ENCODE results near the gene EXTL1.

The EXTL1 gene

DNA sequence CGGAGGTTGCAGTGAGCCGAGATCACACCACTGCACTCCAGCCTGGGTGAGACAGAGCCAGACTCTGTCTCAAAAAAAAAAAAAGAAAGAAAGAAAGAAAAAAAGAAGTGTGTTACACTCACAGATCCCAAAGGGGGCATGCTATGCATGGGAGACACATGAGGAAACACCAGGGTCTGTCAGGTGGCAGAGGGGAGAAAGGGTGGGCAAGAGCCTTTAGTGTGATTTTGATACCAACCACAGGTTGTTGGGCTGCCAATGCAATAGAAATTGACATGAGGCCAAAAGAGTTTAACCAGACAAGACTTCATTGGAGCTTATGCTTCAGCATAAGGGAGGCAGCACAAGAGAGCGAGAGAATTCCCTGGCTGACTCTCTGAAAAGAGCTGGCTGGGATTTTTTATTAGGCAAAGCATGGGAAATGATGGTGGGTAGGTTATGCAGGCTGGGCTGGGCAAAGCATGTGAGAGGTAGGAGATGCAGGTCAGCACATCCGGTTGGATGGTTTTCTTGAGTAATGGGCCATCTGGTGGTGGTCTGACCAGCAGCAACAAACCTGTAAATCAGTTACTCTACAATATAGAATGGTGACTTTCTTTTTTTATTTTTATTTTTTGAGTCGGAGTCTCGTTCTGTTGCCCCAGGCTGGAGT is 11.7 kb upstream of the EXTL1 start:
- H3K4me3 ChIP-seq (replicated peaks in 1 of 2; ENCODE audit: low read depth in 2 of 2, low read length in 2 of 2), result no peak overlapping the region
- peak in 1 of 2 donors; percentile 18 for DNase-seq (ENCODE audit: low read depth in 2 of 2)
- TF ChIP-seq, protein P1, sequence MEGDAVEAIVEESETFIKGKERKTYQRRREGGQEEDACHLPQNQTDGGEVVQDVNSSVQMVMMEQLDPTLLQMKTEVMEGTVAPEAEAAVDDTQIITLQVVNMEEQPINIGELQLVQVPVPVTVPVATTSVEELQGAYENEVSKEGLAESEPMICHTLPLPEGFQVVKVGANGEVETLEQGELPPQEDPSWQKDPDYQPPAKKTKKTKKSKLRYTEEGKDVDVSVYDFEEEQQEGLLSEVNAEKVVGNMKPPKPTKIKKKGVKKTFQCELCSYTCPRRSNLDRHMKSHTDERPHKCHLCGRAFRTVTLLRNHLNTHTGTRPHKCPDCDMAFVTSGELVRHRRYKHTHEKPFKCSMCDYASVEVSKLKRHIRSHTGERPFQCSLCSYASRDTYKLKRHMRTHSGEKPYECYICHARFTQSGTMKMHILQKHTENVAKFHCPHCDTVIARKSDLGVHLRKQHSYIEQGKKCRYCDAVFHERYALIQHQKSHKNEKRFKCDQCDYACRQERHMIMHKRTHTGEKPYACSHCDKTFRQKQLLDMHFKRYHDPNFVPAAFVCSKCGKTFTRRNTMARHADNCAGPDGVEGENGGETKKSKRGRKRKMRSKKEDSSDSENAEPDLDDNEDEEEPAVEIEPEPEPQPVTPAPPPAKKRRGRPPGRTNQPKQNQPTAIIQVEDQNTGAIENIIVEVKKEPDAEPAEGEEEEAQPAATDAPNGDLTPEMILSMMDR (IDR thresholded peaks at IDR 0.05; ENCODE audit: low read depth, low read length), result no peak

DNA sequence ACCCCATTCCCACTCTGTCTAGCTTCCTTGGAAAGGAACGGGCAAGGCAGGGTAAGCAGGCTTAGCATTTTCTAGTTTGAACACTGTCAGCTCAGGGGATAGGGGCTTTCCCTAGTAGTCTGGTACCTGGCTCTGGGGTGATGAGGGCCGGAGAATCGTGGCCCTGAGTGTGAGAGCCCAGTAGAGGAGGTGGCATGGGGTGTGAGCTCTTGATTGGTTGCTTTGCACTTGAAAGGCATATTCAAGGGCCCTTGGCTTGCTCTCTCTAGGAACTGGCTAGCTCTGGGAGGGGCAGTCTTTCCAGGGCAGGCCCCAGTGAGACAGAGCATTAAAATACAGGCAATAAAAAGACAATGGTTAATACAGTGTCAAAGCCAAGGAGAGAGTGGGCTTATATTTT is 10.8 kb upstream of the EXTL1 start:
- TF ChIP-seq, protein P1 (IDR thresholded peaks at IDR 0.05; ENCODE audit: low read depth, low read length), result no peak
- no peak for DNase-seq (ENCODE audit: low read depth in 2 of 2)
- H3K4me3 ChIP-seq (replicated peaks in 1 of 2; ENCODE audit: low read depth in 2 of 2, low read length in 2 of 2), result no peak overlapping the region

DNA sequence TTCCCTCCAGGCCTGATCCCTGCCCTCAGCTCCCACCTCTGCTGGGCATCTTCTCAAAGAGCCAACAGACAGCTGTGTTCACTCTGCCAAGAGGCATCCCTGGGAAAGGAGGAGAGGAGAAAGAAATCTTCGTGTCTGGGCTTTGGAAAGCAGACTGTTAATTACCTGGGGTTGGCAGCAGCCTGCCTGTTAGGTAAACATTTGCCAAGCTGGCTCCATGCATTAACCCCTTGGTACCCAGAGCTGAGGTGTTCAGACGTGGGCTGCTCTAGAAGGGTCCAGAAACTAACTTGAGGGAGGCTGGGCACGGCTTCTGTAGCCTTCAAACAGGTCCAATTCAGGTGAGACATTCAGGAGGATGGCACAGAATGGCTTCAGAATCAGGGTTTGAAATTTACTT is 8.7 kb upstream of the EXTL1 start:
- TF ChIP-seq, protein P1 (IDR thresholded peaks at IDR 0.05; ENCODE audit: low read depth, low read length), result no peak
- no peak for DNase-seq (ENCODE audit: low read depth in 2 of 2)
- no peak overlapping the region for H3K4me3 ChIP-seq (replicated peaks in 1 of 2; ENCODE audit: low read depth in 2 of 2, low read length in 2 of 2)

DNA sequence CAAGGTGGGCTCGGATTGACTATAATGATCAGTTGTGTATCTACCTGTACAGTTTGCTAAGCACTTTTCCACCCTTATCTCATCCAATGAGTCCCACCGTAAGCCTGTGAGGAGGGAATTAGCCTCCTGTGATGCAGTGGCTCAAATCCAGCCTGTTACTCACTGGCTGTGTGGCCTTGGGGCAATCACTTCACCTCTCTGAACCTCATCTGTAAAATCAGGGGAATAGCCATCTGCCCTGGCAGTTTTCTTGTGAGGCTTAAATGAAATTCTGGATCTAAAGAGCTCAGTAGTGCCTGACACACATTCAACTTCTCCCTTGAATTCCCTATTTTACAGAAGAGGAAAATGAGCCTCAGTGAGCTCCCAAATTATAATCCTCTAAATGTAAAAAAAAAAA is 7.4 kb upstream of the EXTL1 start:
- no peak for DNase-seq (ENCODE audit: low read depth in 2 of 2)
- no peak overlapping the region for H3K4me3 ChIP-seq (replicated peaks in 1 of 2; ENCODE audit: low read depth in 2 of 2, low read length in 2 of 2)
- TF ChIP-seq, protein P1 (IDR thresholded peaks at IDR 0.05; ENCODE audit: low read depth, low read length), result no peak

DNA sequence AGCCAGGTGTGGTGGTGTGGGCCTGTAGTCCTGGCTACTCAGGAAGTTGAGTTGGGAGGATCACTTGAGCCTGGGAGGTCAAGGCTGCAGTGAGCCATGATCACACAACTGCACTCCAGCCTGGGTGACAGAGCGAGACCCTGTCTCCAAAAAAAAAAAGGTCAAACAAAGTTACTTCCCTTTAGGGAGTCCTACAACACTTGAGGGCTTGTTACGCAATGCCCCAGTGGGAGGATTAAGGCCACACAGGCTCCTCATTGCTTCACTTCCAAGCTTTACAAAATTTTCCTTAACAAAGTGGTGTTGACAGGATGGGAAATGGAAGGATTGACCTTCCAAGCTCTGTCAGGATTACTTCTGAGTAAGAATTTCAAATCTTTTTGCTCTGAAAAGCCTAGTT is 6.2 kb upstream of the EXTL1 start:
- H3K4me3 ChIP-seq (replicated peaks in 1 of 2; ENCODE audit: low read depth in 2 of 2, low read length in 2 of 2), result no peak overlapping the region
- TF ChIP-seq, protein P1 (IDR thresholded peaks at IDR 0.05; ENCODE audit: low read depth, low read length), result no peak
- DNase-seq (ENCODE audit: low read depth in 2 of 2), result peak; percentile 67 to 89

DNA sequence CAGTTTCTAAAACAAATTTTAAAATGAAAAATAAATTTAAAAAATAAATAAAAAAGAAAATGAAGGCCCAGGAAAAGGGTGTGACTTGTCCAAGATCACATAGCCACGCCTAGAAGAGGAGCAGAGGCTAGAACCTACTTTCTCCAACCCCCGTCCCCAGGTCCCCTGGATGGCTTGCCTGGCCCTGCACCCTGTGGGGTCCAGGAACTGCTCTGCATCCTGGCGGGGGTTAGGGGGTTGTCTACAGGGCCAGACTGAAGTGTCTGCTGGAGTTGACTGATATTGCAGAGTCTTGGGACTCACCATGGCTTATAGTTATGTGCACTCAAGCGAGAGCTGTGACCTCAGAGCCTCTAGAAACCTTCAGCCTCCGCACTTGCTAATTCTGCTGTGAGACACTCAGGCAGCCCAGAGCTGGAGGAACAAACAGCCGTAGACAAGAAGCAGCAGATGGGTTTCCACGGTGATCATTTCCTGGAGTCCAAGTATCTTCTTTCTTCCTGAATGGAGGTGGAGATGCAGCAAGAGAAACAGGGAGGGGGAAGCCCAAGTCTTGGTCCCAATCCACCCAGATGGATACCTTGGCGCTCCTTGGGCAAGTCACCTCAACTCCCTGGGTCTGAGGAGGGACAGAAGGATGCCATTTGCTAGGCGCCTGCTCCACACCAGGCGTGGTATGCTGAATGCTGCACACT is 5.2 kb upstream of the EXTL1 start:
- TF ChIP-seq, protein P1 (IDR thresholded peaks at IDR 0.05; ENCODE audit: low read depth, low read length), result no peak
- no peak overlapping the region for H3K4me3 ChIP-seq (replicated peaks in 1 of 2; ENCODE audit: low read depth in 2 of 2, low read length in 2 of 2)
- no peak for DNase-seq (ENCODE audit: low read depth in 2 of 2)

Measured in cardiac fibroblast (primary cell).